GM12872 (cell line): ENCODE measurements around the gene SRPK3.

ENCODE experiments used
- CTCF ChIP-seq: IDR thresholded peaks from 3 replicates; pipeline ENCODE4 v1.5.1; 2011; ENCODE audit warnings: low read depth, mild to moderate bottlenecking, low read length, moderate library complexity; ENCODE audit not compliant: insufficient read depth

Gene SRPK3

GRCh38 chrX:153803211-153804099, 22.6 kb downstream of the SRPK3 start:
- TF ChIP-seq CTCF: no peak

GRCh38 chrX:153804100-153804595, 23.3 kb downstream of the SRPK3 start:
- TF ChIP-seq CTCF: no peak

GRCh38 chrX:153804621-153805020, 23.8 kb downstream of the SRPK3 start:
- TF ChIP-seq CTCF: no peak

GRCh38 chrX:153805436-153805835, 24.6 kb downstream of the SRPK3 start:
- TF ChIP-seq CTCF: no peak

- no peak for TF ChIP-seq CTCF
Observed at GRCh38 chrX:153806999-153807575, 26.2 kb downstream of the SRPK3 start.

- TF ChIP-seq CTCF: no peak
Observed at GRCh38 chrX:153807976-153808375, 27.1 kb downstream of the SRPK3 start.

- no peak for TF ChIP-seq CTCF
Observed at GRCh38 chrX:153812220-153812619, 31.4 kb downstream of the SRPK3 start.
